Renal pelvis (tissue), 12 donors: ENCODE results near the gene RELT. TPM values are rescaled to one million over a fixed set of nuclear protein-coding genes. Genes with fewer than 3 reads are reported as not detected.
A peak's percentile ranks its signal among the peaks of the same experiment; 100 is the strongest.

ENCODE experiments used
- DNase-seq: peaks from one replicate; pipeline ENCODE4 v3.0.0-alpha.2; 2013
- long read RNA-seq, 16 experiments: transcript quantifications; one replicate each; lab custom pipeline, GENCODE V29; 2026
- polyA plus RNA-seq, 3 donors: library from polyadenylated mRNA; unstranded; fragments of 120-200 nt; gene quantifications; one replicate each; pipeline ENCODE4 v1.2.1, GENCODE V29; 2013; ENCODE audit not compliant: insufficient read length in 3 of 3

The RELT gene
- polyA plus RNA-seq: 1 to 10 TPM; 2.9 to 5.3 (median 3.7) TPM
- long read RNA-seq, donor 1: 0 reads
- long read RNA-seq, donor 2: 0 reads
- long read RNA-seq, donor 3, partial matches to known transcripts: 0 of 1 reads
- long read RNA-seq, donor 3, other reads (novel, unspliced or antisense): 0 of 1 reads
- long read RNA-seq, donor 4: 0 reads
- long read RNA-seq, donor 5, partial matches to known transcripts: 0 of 1 reads
- long read RNA-seq, donor 5, other reads (novel, unspliced or antisense): 0 of 1 reads
- long read RNA-seq, donor 6: 0 reads
- long read RNA-seq, donor 7, partial matches to known transcripts: 0 of 1 reads
- long read RNA-seq, donor 7, other reads (novel, unspliced or antisense): 0 of 1 reads
- long read RNA-seq, donor 8: 0 reads
- long read RNA-seq, donor 9, partial matches to known transcripts: 0 of 1 reads
- long read RNA-seq, donor 9, other reads (novel, unspliced or antisense): 0 of 1 reads
- long read RNA-seq, donor 10: 0 reads
- long read RNA-seq, donor 11: 0 reads
- long read RNA-seq, donor 12, partial matches to known transcripts: 0 of 3 reads
- long read RNA-seq, donor 12, other reads (novel, unspliced or antisense): 0 of 3 reads
- long read RNA-seq, donor 13: 0 reads
- long read RNA-seq, donor 14: 0 reads
- long read RNA-seq, donor 15, partial matches to known transcripts: 0 of 2 reads
- long read RNA-seq, donor 15, other reads (novel, unspliced or antisense): 0 of 2 reads
- long read RNA-seq, donor 16, partial matches to known transcripts: 0 of 1 reads
- long read RNA-seq, donor 16, other reads (novel, unspliced or antisense): 0 of 1 reads

GRCh38 chr11:73376160-73376802 lies at the start of gene RELT:
RELT (plus strand) TSS chr11:73376399; CDS start chr11:73389137, 12,738 bp downstream.
- peak; percentile 90 for DNase-seq

GRCh38 chr11:73326929-73327811 lies 49.0 kb upstream of the RELT start:
- DNase-seq: no peak

GRCh38 chr11:73327812-73328364 lies 48.3 kb upstream of the RELT start:
- DNase-seq: no peak

- DNase-seq: no peak
Measured at GRCh38 chr11:73330569-73331093, 45.6 kb upstream of the RELT start.

GRCh38 chr11:73331138-73331916 lies 44.9 kb upstream of the RELT start:
- DNase-seq: peak; percentile 89

- DNase-seq: no peak
Measured at GRCh38 chr11:73333173-73333572, 43.0 kb upstream of the RELT start.

GRCh38 chr11:73333640-73334383 lies 42.4 kb upstream of the RELT start:
- no peak for DNase-seq

- DNase-seq: peak; percentile 35
Measured at GRCh38 chr11:73334384-73335203, 41.6 kb upstream of the RELT start.

GRCh38 chr11:73335204-73335923 lies 40.8 kb upstream of the RELT start:
- peak; percentile 90 for DNase-seq

GRCh38 chr11:73337846-73338245 lies 38.4 kb upstream of the RELT start:
- DNase-seq: no peak

GRCh38 chr11:73338279-73338678 lies 37.9 kb upstream of the RELT start:
- no peak for DNase-seq

GRCh38 chr11:73340164-73340563 lies 36.0 kb upstream of the RELT start:
- no peak for DNase-seq

GRCh38 chr11:73342633-73343032 lies 33.6 kb upstream of the RELT start:
- DNase-seq: no peak

- DNase-seq: no peak
Measured at GRCh38 chr11:73343076-73343873, 32.9 kb upstream of the RELT start.

GRCh38 chr11:73344191-73344607 lies 32.0 kb upstream of the RELT start:
- no peak for DNase-seq

- DNase-seq: no peak
Measured at GRCh38 chr11:73345481-73346160, 30.6 kb upstream of the RELT start.
